ENCODE data around the gene NUDT3. TPM values are rescaled to one million over a fixed set of nuclear protein-coding genes. Genes with fewer than 3 reads are reported as not detected.

Gene NUDT3
- total and polyA plus RNA-seq, 9 of the 15 experiments (the other 6 are each of a cell fraction or from before 2014, with no cell fraction given): 5.4 to 81.2 (median 56.4) TPM

GRCh38 chr6:34318499-34319470 lies 73.7 kb downstream of the NUDT3 start (continued):
- TF ChIP-seq ZNF445 (CRISPR knock-in tag; IDR thresholded peaks at IDR 0.05; ENCODE audit: low read depth) (no peak), USF1 (CRISPR knock-in tag; IDR thresholded peaks at IDR 0.05) (no peak), KAT7 (CRISPR knock-in tag; IDR thresholded peaks at IDR 0.05; ENCODE audit: borderline replicate concordance) (no peak), TBP (optimal IDR thresholded peaks at IDR 0.05; ENCODE audit: low read depth, low read length) (no peak), ZNF121 (CRISPR knock-in tag; conservative IDR thresholded peaks at IDR 0.05) (no peak), NRF1 (conservative IDR thresholded peaks at IDR 0.05 in 1 of 2, IDR thresholded peaks at IDR 0.05 in 1 of 2) (0 out of 4 replicates have a peak, but pooled peaks of 1 of the 2 experiments have one; percentile 12), ZNF274 (IDR thresholded peaks at IDR 0.05; ENCODE audit: borderline replicate concordance, low read depth, low read length) (no peak), CBFB (CRISPR knock-in tag; IDR thresholded peaks at IDR 0.05) (no peak), ZC3H4 (CRISPR knock-in tag; IDR thresholded peaks at IDR 0.05; ENCODE audit: borderline replicate concordance) (no peak), BDP1 (IDR thresholded peaks at IDR 0.05; ENCODE audit: insufficient read depth, insufficient read length) (no peak), ZC3H11A (IDR thresholded peaks at IDR 0.05; ENCODE audit: low read depth, low read length) (no peak), GATA2 (CRISPR knock-in tag; IDR thresholded peaks at IDR 0.05) (peak; percentile 43; the same call in 1 of the 2 replicates), OTX1 (CRISPR knock-in tag; IDR thresholded peaks at IDR 0.05) (no peak), ELF4 (CRISPR knock-in tag; IDR thresholded peaks at IDR 0.05) (0 out of 2 replicates have a peak, but pooled peaks have one; percentile 31)
- TF ChIP-seq, protein P1, sequence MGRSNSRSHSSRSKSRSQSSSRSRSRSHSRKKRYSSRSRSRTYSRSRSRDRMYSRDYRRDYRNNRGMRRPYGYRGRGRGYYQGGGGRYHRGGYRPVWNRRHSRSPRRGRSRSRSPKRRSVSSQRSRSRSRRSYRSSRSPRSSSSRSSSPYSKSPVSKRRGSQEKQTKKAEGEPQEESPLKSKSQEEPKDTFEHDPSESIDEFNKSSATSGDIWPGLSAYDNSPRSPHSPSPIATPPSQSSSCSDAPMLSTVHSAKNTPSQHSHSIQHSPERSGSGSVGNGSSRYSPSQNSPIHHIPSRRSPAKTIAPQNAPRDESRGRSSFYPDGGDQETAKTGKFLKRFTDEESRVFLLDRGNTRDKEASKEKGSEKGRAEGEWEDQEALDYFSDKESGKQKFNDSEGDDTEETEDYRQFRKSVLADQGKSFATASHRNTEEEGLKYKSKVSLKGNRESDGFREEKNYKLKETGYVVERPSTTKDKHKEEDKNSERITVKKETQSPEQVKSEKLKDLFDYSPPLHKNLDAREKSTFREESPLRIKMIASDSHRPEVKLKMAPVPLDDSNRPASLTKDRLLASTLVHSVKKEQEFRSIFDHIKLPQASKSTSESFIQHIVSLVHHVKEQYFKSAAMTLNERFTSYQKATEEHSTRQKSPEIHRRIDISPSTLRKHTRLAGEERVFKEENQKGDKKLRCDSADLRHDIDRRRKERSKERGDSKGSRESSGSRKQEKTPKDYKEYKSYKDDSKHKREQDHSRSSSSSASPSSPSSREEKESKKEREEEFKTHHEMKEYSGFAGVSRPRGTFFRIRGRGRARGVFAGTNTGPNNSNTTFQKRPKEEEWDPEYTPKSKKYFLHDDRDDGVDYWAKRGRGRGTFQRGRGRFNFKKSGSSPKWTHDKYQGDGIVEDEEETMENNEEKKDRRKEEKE (IDR thresholded peaks at IDR 0.05; ENCODE audit: borderline replicate concordance in 1 of 2, control insufficient read depth in 1 of 2, low read depth in 2 of 2, low read length in 1 of 2): no peak
- TF ChIP-seq, protein P2, sequence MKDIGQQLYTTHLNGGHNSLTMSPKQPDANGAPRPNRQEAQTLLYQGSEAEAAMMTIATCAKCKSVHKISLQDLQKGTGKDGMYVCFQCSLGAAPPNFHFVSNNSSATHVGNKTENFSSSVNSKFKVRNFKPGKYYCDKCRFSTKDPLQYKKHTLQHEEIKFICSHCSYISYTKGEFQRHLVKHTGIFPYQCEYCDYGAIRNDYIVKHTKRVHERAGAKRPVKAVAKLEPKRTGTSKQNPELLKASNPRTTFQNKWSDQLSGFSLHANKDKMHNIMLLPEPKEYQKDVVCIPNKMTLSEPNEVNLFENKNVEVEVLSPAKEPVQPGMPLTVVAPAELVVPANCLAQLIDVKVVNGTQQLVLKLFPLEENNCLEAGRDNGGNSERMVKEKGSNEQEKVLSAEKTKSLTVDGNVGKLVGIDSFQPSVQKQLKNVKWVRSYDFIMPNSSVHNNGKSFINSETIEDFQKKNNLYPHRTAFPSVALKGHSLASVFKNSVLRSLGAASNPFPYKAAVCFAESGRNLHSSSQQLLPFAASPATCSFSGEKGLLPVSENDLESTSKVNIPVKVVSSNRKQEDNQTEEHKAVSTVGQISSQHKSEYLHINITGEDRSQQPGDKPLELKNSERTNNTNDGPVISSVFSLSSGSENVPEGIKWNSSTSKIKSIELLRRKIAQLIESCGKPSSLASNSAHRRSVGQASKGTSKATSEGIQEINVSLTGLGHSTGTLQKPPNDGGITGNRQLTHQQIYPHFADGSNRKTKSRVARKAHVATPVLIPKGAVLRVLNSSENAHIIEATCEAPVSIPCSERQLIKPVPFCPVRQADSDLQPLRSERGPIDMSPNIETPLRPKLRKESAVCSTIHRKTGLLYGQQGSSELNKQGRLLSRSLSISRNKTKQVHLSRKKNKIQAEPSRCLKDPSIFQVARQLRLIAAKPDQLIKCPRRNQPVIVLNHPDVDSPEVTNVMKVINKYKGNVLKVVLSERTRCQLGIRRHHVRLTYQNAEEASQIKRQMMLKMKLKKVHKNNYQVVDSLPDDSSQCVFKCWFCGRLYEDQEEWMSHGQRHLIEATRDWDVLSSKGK (CRISPR knock-in tag; IDR thresholded peaks at IDR 0.05): no peak
